ENCODE measurements around the gene WWTR1. TPM values are rescaled to one million over a fixed set of nuclear protein-coding genes. Genes with fewer than 3 reads are reported as not detected.
A peak's percentile ranks its signal among the peaks of the same experiment; 100 is the strongest.

The WWTR1 gene
- polyA plus RNA-seq, 3 donors from 2014 or later, result not detected

DNA sequence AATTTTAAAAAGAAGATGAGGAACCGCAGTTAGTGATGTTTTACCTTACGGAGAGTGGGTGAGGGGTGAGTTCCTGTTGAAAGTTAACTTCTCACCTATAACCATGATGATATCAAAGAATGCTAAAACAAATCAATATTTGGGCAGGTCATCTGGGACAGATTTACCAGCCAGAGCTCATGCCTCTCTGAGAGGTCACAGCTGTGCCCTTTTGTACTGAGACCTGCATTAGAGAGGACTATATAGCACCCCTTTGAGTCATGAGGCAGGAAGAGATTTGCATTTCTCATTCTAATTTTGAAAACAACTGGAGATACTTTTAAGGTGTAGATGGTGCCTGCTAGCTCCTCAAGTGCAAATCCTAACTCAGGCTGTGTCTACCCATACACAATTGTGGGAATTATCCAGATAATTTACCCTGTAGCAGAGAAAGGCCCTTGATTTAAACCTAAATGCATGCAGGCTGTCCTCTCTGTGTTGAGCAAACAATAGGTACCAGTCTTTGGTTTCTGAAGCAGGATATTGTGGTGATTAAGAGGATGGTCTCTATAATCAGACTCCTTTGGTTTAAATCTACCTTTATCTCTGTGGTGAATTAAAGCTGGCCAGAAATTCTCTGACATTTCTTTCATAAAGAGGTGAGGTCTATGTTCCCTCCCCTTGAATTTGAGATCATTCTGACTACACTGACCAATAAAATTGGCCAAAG lies 189.2 kb downstream of the WWTR1 start:
- peaks cover 13 to 26% of the 10 kb centered on the region in 2 donors for H3K4me1 Mint-ChIP-seq
- H3K9me3 Mint-ChIP-seq, result no peaks in the 10 kb centered on the region

More for the DNA sequence above, 189.2 kb downstream of the WWTR1 start:
- Mint-ChIP-seq H3K36me3 (no peaks in the 10 kb centered on the region), H3K4me3 (no peak overlapping the region), H3K27ac (peak overlapping the region in 2 of 6 donors; percentile 7 to 68), H3K27me3 (ENCODE audit: low read depth in 3 of 3) (peaks cover 2 to 4% (median 3%) of the 10 kb centered on the region in 3 donors)
- no peak for DNase-seq

Other genes starting within 250 kb of the WWTR1 start
- gene TM4SF4, start 183.3 kb downstream of the WWTR1 start, polyA plus RNA-seq, result not detected
- 10 to 100 TPM; 62.7 to 83.5 (median 80.9) TPM for gene COMMD2, start 94.5 kb upstream of the WWTR1 start, polyA plus RNA-seq
- not detected for gene ANKUB1, start 134.5 kb upstream of the WWTR1 start, polyA plus RNA-seq
- 100 to 1,000 TPM; 116 to 145 (median 142) TPM for gene RNF13, start 155.2 kb upstream of the WWTR1 start, polyA plus RNA-seq

Measured in immature natural killer cell (primary cell).